Measurements from ENCODE around the gene TSPEAR. TPM values are rescaled to one million over a fixed set of nuclear protein-coding genes. Genes with fewer than 3 reads are reported as not detected.

TSPEAR gene
- total RNA-seq, 1 donor from 2014 or later = not detected

- no peak for TF ChIP-seq CTCF (IDR thresholded peaks at IDR 0.05; ENCODE audit: insufficient read depth, low read length, poor library complexity, severe bottlenecking)
- Histone ChIP-seq H3K4me3 (ENCODE audit: low read depth, low read length) (no peak overlapping the region), H3K36me3 (ENCODE audit: control insufficient read depth, insufficient read depth, low read length) (no peaks in the 10 kb centered on the region), H3K27me3 (ENCODE audit: control insufficient read depth, insufficient read depth, low read length) (no peaks in the 10 kb centered on the region)
- DNase-seq (ENCODE audit: low read depth) = no peak
These were observed 26.5 kb upstream of the TSPEAR start for GRCh38 chr21:44737706-44738354.

- Histone ChIP-seq H3K36me3 (ENCODE audit: control insufficient read depth, insufficient read depth, low read length) (no peaks in the 10 kb centered on the region), H3K27me3 (ENCODE audit: control insufficient read depth, insufficient read depth, low read length) (no peaks in the 10 kb centered on the region), H3K4me3 (ENCODE audit: low read depth, low read length) (no peak overlapping the region)
- DNase-seq (ENCODE audit: low read depth) = no peak
- no peak for TF ChIP-seq CTCF (IDR thresholded peaks at IDR 0.05; ENCODE audit: insufficient read depth, low read length, poor library complexity, severe bottlenecking)
These were observed 25.1 kb upstream of the TSPEAR start for GRCh38 chr21:44736291-44737004.

- Histone ChIP-seq H3K4me3 (ENCODE audit: low read depth, low read length) (no peak overlapping the region), H3K36me3 (ENCODE audit: control insufficient read depth, insufficient read depth, low read length) (no peaks in the 10 kb centered on the region), H3K27me3 (ENCODE audit: control insufficient read depth, insufficient read depth, low read length) (no peaks in the 10 kb centered on the region)
- no peak for TF ChIP-seq CTCF (IDR thresholded peaks at IDR 0.05; ENCODE audit: insufficient read depth, low read length, poor library complexity, severe bottlenecking)
- DNase-seq (ENCODE audit: low read depth) = no peak
These were observed 24.4 kb upstream of the TSPEAR start for GRCh38 chr21:44735821-44736220.

GRCh38 chr21:44734841-44735240, 23.5 kb upstream of the TSPEAR start:
- no peak for DNase-seq (ENCODE audit: low read depth)
- no peaks in the 10 kb centered on the region for H3K36me3 ChIP-seq (ENCODE audit: control insufficient read depth, insufficient read depth, low read length)
- no peak for TF ChIP-seq CTCF (IDR thresholded peaks at IDR 0.05; ENCODE audit: insufficient read depth, low read length, poor library complexity, severe bottlenecking)
- no peaks in the 10 kb centered on the region for H3K27me3 ChIP-seq (ENCODE audit: control insufficient read depth, insufficient read depth, low read length)
- H3K4me3 ChIP-seq (ENCODE audit: low read depth, low read length) = no peak overlapping the region

- no peaks in the 10 kb centered on the region for H3K36me3 ChIP-seq (ENCODE audit: control insufficient read depth, insufficient read depth, low read length)
- no peaks in the 10 kb centered on the region for H3K27me3 ChIP-seq (ENCODE audit: control insufficient read depth, insufficient read depth, low read length)
- no peak for TF ChIP-seq CTCF (IDR thresholded peaks at IDR 0.05; ENCODE audit: insufficient read depth, low read length, poor library complexity, severe bottlenecking)
- DNase-seq (ENCODE audit: low read depth) = no peak
- H3K4me3 ChIP-seq (ENCODE audit: low read depth, low read length) = no peak overlapping the region
These were observed 22.8 kb upstream of the TSPEAR start for GRCh38 chr21:44734026-44734745.

All from kidney epithelial cell (primary cell).